GM12878 (cell line): Measurements from ENCODE around the gene LMOD3. TPM values are rescaled to one million over a fixed set of nuclear protein-coding genes. Genes with fewer than 3 reads are reported as not detected.

Source experiments
- ATAC-seq: fragments of 200-7000 bp; cut with Tn5 transposase; 3 replicates; pipeline ENCODE4 v1.9.1; 2020; ENCODE audit warnings: mild to moderate bottlenecking, moderate library complexity
- BruUV-seq: library from RNA; stranded (reverse); fragments of 400-500 nt; replicated peaks from 2 replicates; lab custom pipeline; 2021; lab: Mats Ljungman, UMichigan
- CTCF ChIA-PET: fragments of 300-600 bp; sonication (Branson Sonifier 250); formaldehyde crosslinking; extraction: SDS; loops from one replicate; lab custom pipeline; 2021; ENCODE audit warnings: inconsistent platforms; lab: Yijun Ruan, JAX
- POLR2A ChIA-PET: fragments of 350-600 bp; formaldehyde crosslinking; extraction: SDS; loops from one replicate; lab custom pipeline; 2021; ENCODE audit warnings: inconsistent platforms; lab: Charles Lee
- RAD21 ChIA-PET: fragments of 300-600 bp; sonication (Branson Sonifier 250); formaldehyde crosslinking; loops from one replicate; lab custom pipeline; 2023; ENCODE audit warnings: antibody characterized with exemption; ENCODE audit not compliant: unreplicated experiment; lab: Charles Lee
- SMC1A ChIA-PET: fragments of 300-600 bp; sonication (Branson Sonifier 250); formaldehyde crosslinking; loops from one replicate; lab custom pipeline; 2023; ENCODE audit not compliant: unreplicated experiment, uncharacterized antibody; lab: Charles Lee
- DNase-seq: peaks from one replicate; pipeline ENCODE4 v3.0.0-alpha.2; 2011; ENCODE audit warnings: low read depth, low spot score
- FAIRE-seq: peaks from 3 replicates; lab custom pipeline; 2011; peaks lifted over from hg19 to GRCh38; lab: Jason Lieb, UNC
- H2AFZ ChIP-seq: 2 replicates; pipeline ENCODE4 v1.6.0; 2011; ENCODE audit warnings: low read depth, low read length, control low read depth; ENCODE audit not compliant: control insufficient read depth
- H3K27ac ChIP-seq: 2 replicates; pipeline ENCODE4 v1.5.1; 2011; ENCODE audit warnings: control low read depth; ENCODE audit not compliant: control insufficient read depth, insufficient read depth
- H3K27me3 ChIP-seq, 2 experiments: replicated peaks in 1 of 2; 2 replicates each; pipeline versions ENCODE4 v1.6.0 to v1.6.1; 2011; ENCODE audit warnings: low read length in 1 of 2; ENCODE audit not compliant: control insufficient read depth in 2 of 2, insufficient read depth in 2 of 2
- H3K36me3 ChIP-seq, 2 experiments: 2 replicates each; pipeline ENCODE4 v1.5.1; 2011; ENCODE audit warnings: low read length in 1 of 2; ENCODE audit not compliant: control insufficient read depth in 2 of 2, insufficient read depth in 2 of 2
- H3K4me1 ChIP-seq: 2 replicates; pipeline ENCODE4 v1.6.1; 2011; ENCODE audit warnings: mild to moderate bottlenecking, low read length, moderate library complexity, mixed read lengths; ENCODE audit not compliant: control insufficient read depth, insufficient read depth
- H3K4me2 ChIP-seq: 2 replicates; pipeline ENCODE4 v1.6.0; 2011; ENCODE audit warnings: control low read depth; ENCODE audit not compliant: control insufficient read depth, insufficient read depth
- H3K4me3 ChIP-seq: fragments of 200-600 bp; sonication (generic); 2 replicates; pipeline ENCODE4 v1.5.1; 2016
- H3K79me2 ChIP-seq: 2 replicates; pipeline ENCODE4 v1.6.0; 2011; ENCODE audit warnings: low read length; ENCODE audit not compliant: control insufficient read depth, insufficient read depth
- H3K9ac ChIP-seq: 2 replicates; pipeline ENCODE4 v1.8.0; 2011; ENCODE audit warnings: low read length, control low read depth, mixed read lengths; ENCODE audit not compliant: control insufficient read depth, insufficient read depth
- H3K9me3 ChIP-seq: replicated peaks from 3 replicates; pipeline ENCODE4 v1.5.1; 2011; ENCODE audit warnings: mild to moderate bottlenecking, low read length; ENCODE audit not compliant: control insufficient read depth, insufficient read depth
- H4K20me1 ChIP-seq: 2 replicates; pipeline ENCODE4 v1.6.0; 2011; ENCODE audit not compliant: control insufficient read depth, insufficient read depth
- CBX5 ChIP-seq: sonication (generic); IDR thresholded peaks from 2 replicates; pipeline ENCODE4 v1.6.1; 2016; ENCODE audit warnings: low read depth, moderate library complexity, mild to moderate bottlenecking, inconsistent platforms
- ESRRA ChIP-seq: IDR thresholded peaks from 2 replicates; pipeline ENCODE4 v1.6.1; 2012; ENCODE audit warnings: mild to moderate bottlenecking, low read length, improper control_type of control experiment
- ETV6 ChIP-seq, 2 experiments: fragments of 450-650 bp in 1 of 2; IDR thresholded peaks in 1 of 2; conservative IDR thresholded peaks in 1 of 2; 2 replicates each; pipeline ENCODE4 v1.6.1; 2014; ENCODE audit warnings: antibody characterized with exemption in 1 of 2, borderline replicate concordance in 1 of 2, low read depth in 1 of 2, mild to moderate bottlenecking in 1 of 2, moderate library complexity in 1 of 2
- GABPA ChIP-seq: IDR thresholded peaks from 2 replicates; pipeline ENCODE4 v1.6.1; 2014; ENCODE audit warnings: antibody characterized with exemption, low read depth, mild to moderate bottlenecking, inconsistent platforms
- HCFC1 ChIP-seq: fragments of 150-350 bp; IDR thresholded peaks from 2 replicates; pipeline ENCODE4 v1.6.1; 2014; ENCODE audit warnings: low read length
- HDGF ChIP-seq: fragments of 450-650 bp; IDR thresholded peaks from 2 replicates; pipeline ENCODE4 v1.6.1; 2016; ENCODE audit warnings: antibody characterized with exemption
- MEF2A ChIP-seq: IDR thresholded peaks from 2 replicates; pipeline ENCODE4 v1.6.1; 2011; ENCODE audit warnings: low read depth, mild to moderate bottlenecking, low read length, moderate library complexity; ENCODE audit not compliant: insufficient read depth
- MYB ChIP-seq: fragments of 150-350 bp; IDR thresholded peaks from 2 replicates; pipeline ENCODE4 v1.6.1; 2014; ENCODE audit warnings: mild to moderate bottlenecking, low read depth, low read length, borderline replicate concordance
- NBN ChIP-seq: fragments of 450-650 bp; IDR thresholded peaks from 2 replicates; pipeline ENCODE4 v1.6.1; 2016
- RELA ChIP-seq: fragments of 450-650 bp; IDR thresholded peaks from 2 replicates; pipeline ENCODE4 v1.8.0; 2014; ENCODE audit warnings: borderline replicate concordance; ENCODE audit not compliant: partially characterized antibody
- SIN3A ChIP-seq: IDR thresholded peaks from 2 replicates; pipeline ENCODE4 v1.6.1; 2012; ENCODE audit warnings: low read depth, low read length, improper control_type of control experiment
- SMAD5 ChIP-seq: IDR thresholded peaks from 2 replicates; pipeline ENCODE4 v1.6.1; 2016; ENCODE audit warnings: antibody characterized with exemption, low read depth
- SUPT20H ChIP-seq: IDR thresholded peaks from 2 replicates; pipeline ENCODE4 v1.6.1; 2011; ENCODE audit warnings: low read depth, mild to moderate bottlenecking, low read length, moderate library complexity, borderline replicate concordance; ENCODE audit not compliant: control insufficient read depth
- TBL1XR1 ChIP-seq: IDR thresholded peaks from 2 replicates; pipeline ENCODE4 v1.6.1; 2012; ENCODE audit warnings: low read depth, low read length, improper control_type of control experiment
- ZBTB11 ChIP-seq: fragments of 450-650 bp; formaldehyde crosslinking; IDR thresholded peaks from 2 replicates; pipeline ENCODE4 v1.5.0; 2022; ENCODE audit warnings: mild to moderate bottlenecking, missing genetic modification characterization
- WGBS: methylation state at CpG from one replicate; pipeline ENCODE4 v1.1.6; 2016; ENCODE audit warnings: low lambda C conversion rate; ENCODE audit not compliant: insufficient replicate concordance, insufficient coverage; ENCODE audit errors: missing lambda C conversion rate; 5-methylcytosine and 5-hydroxymethylcytosine counted together
- in situ Hi-C: fragments of 300-500 bp; cut with MboI; formaldehyde crosslinking; loops from 9 replicates; pipeline ENCODE4 v1.14.3; 2018; ENCODE audit warnings: mixed read lengths
- intact Hi-C: fragments of 100-400 bp; cut with micrococcal nuclease; formaldehyde crosslinking; loops from one replicate; pipeline ENCODE4 v1.14.2; 2022; ENCODE audit not compliant: unreplicated experiment
- polyA plus RNA-seq, 11 experiments: library from polyadenylated mRNA; depleted of rRNA in 4 of 11; unstranded in 6 of 11; stranded (reverse) in 5 of 11; fragments of >200 nt; fragmentation: Nextera tagmentation in 4 of 11; fragmentation: Illumina TruSeq in 1 of 11; extraction: Ambion mirVana in 4 of 11; extraction: Trizol in 1 of 11; gene quantifications; 1 replicate in 1 of 11; 2 replicates in 10 of 11; pipeline versions ENCODE4 v1.2.1 to v1.2.3, GENCODE V29; 2011 to 2016; ENCODE audit warnings: inconsistent platforms in 2 of 11, missing spikeins in 2 of 11, low read depth in 1 of 11
- total RNA-seq, 4 experiments: library from RNA; depleted of rRNA in 3 of 4; stranded (reverse); fragments of >200 nt in 3 of 4; fragmentation: Illumina TruSeq in 1 of 4; extraction: Trizol in 1 of 4; gene quantifications; 2 replicates each; pipeline versions ENCODE4 v1.2.1 to v1.2.3, GENCODE V29; 2013 to 2021
- TF ChIP-seq, protein P1 (sequence below): fragments of 450-650 bp; IDR thresholded peaks from 2 replicates; pipeline ENCODE4 v1.6.1; 2017; ENCODE audit warnings: low read depth, mild to moderate bottlenecking, moderate library complexity
- TF ChIP-seq, protein P2 (sequence below): fragments of 450-650 bp; conservative IDR thresholded peaks from 2 replicates; pipeline ENCODE4 v1.6.1; 2017; ENCODE audit warnings: mild to moderate bottlenecking, moderate library complexity

LMOD3 gene
- total and polyA plus RNA-seq, 10 of the 15 experiments (the other 5 are each of a cell fraction or from before 2014, with no cell fraction given) = 0.04 to 0.20 (median 0.09) TPM; not detected in 1

DNA sequence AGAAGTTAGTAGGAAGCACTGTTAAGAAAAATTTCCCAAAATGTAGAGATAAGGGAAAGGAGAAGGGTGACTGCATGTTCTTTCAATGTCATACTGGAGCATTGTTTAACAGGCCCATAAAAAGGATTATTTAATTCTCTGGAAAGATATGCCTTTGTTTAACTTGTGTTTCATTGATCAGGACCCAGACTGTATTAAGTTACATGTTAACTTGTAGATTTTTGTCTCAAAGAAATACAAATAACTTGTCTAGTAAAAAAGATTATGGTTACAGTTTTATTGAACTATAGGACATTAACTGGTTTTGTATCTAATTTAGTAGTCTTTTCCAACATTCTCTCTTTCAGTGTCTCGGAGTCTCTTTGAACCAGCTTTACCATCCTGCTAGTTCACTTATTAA, 49.7 kb upstream of the LMOD3 start:
- H3K9me3 ChIP-seq = no peaks in the 10 kb centered on the region
- H3K79me2 ChIP-seq = no peaks in the 10 kb centered on the region
- DNase-seq = no peak
- BruUV-seq = no TSS peak
- H2AFZ ChIP-seq = no peak overlapping the region
- CTCF ChIA-PET = interaction anchor here (0.6 to 7.5 kb wide), 5 partner anchors 10 to 238 kb away, joined by 3 to 54 read pairs (median 7); no protein-coding TSS in a partner anchor
- H3K27me3 ChIP-seq = no peaks in the 10 kb centered on the region
- RAD21 ChIA-PET = interaction anchor here (1.3 to 4.2 kb wide), 2 partner anchors 11 to 134 kb away, joined by 4 to 28 read pairs; no protein-coding TSS in a partner anchor
- WGBS = 50% methylated on average over 1 of the region's 1 CpG
- H3K27ac ChIP-seq = no peak overlapping the region
- in situ Hi-C loops (loop anchor here (25.0 kb wide), 1 partner anchor 765 kb away; no protein-coding TSS in a partner anchor), intact Hi-C loops (no loop called here)
- SMC1A ChIA-PET = interaction anchor here (2.3 to 3.8 kb wide), 3 partner anchors 10 to 134 kb away, joined by 6 to 28 read pairs (median 22); no protein-coding TSS in a partner anchor
- POLR2A ChIA-PET = interaction anchor here (0.9 kb wide), 1 partner anchor 11 kb away, joined by 3 read pairs; no protein-coding TSS in a partner anchor
- no peak for FAIRE-seq
- H4K20me1 ChIP-seq = no peaks in the 10 kb centered on the region
- no peak for ATAC-seq
- H3K4me1 ChIP-seq = no peaks in the 10 kb centered on the region
- no peak overlapping the region for H3K4me2 ChIP-seq
- H3K9ac ChIP-seq = no peak overlapping the region
- no peak overlapping the region for H3K4me3 ChIP-seq
- H3K36me3 ChIP-seq = no peaks in the 10 kb centered on the region
- TF ChIP-seq MYB (no peak), HDGF (no peak), MEF2A (no peak), ESRRA (no peak), NBN (no peak), SUPT20H (no peak), ETV6 (conservative IDR thresholded peaks at IDR 0.05 in 1 of 2, IDR thresholded peaks at IDR 0.05 in 1 of 2; ENCODE audit: borderline replicate concordance in 1 of 2, low read depth in 1 of 2) (no peak), TBL1XR1 (no peak), HCFC1 (no peak), SMAD5 (no peak), SIN3A (no peak), CBX5 (no peak), RELA (no peak), ZBTB11 (no peak), GABPA (no peak)
- TF ChIP-seq, protein P1, sequence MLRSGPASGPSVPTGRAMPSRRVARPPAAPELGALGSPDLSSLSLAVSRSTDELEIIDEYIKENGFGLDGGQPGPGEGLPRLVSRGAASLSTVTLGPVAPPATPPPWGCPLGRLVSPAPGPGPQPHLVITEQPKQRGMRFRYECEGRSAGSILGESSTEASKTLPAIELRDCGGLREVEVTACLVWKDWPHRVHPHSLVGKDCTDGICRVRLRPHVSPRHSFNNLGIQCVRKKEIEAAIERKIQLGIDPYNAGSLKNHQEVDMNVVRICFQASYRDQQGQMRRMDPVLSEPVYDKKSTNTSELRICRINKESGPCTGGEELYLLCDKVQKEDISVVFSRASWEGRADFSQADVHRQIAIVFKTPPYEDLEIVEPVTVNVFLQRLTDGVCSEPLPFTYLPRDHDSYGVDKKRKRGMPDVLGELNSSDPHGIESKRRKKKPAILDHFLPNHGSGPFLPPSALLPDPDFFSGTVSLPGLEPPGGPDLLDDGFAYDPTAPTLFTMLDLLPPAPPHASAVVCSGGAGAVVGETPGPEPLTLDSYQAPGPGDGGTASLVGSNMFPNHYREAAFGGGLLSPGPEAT = no peak
- TF ChIP-seq, protein P2, sequence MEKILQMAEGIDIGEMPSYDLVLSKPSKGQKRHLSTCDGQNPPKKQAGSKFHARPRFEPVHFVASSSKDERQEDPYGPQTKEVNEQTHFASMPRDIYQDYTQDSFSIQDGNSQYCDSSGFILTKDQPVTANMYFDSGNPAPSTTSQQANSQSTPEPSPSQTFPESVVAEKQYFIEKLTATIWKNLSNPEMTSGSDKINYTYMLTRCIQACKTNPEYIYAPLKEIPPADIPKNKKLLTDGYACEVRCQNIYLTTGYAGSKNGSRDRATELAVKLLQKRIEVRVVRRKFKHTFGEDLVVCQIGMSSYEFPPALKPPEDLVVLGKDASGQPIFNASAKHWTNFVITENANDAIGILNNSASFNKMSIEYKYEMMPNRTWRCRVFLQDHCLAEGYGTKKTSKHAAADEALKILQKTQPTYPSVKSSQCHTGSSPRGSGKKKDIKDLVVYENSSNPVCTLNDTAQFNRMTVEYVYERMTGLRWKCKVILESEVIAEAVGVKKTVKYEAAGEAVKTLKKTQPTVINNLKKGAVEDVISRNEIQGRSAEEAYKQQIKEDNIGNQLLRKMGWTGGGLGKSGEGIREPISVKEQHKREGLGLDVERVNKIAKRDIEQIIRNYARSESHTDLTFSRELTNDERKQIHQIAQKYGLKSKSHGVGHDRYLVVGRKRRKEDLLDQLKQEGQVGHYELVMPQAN = no peak
